CD4-positive, alpha-beta T cell treated with Interleukin-6 at 100 ng/mL for 8 hours (primary cell): ENCODE results near the gene S100A8.
"Not testable (repeated sequence)": the region's sequence is repeated elsewhere in the genome, so short reads cannot be mapped to it uniquely, and the experiment has no call there.

Experiments
- DNase-seq: peaks from one replicate; pipeline ENCODE4 v3.0.0-alpha.2; 2020; ENCODE audit warnings: mixed read lengths, low spot score

The S100A8 gene

DNA sequence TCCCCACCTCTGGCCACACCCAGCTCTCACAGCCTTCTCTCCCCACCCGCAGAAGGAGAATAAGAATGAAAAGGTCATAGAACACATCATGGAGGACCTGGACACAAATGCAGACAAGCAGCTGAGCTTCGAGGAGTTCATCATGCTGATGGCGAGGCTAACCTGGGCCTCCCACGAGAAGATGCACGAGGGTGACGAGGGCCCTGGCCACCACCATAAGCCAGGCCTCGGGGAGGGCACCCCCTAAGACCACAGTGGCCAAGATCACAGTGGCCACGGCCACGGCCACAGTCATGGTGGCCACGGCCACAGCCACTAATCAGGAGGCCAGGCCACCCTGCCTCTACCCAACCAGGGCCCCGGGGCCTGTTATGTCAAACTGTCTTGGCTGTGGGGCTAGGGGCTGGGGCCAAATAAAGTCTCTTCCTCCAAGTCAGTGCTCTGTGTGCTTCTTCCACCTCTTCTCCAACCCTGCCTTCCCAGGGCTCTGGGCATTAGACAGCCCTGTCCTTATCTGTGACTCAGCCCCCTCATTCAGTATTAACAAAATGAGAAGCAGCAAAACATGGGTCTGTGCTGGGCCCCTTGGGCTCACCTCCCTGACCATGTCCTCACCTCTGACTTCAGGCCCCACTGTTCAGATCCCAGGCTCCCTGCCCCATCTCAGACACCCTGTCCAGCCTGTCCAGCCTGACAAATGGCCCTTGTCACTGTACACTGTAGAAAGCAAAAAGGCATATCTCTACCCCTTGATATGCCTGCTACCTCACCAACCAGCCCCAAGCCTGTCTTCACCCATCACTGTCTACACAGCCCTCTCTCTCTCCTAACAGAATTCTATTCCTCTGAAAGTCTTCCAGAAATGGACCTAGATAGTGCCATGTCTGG, 30.0 kb downstream of the S100A8 start:
- no peak for DNase-seq

DNA sequence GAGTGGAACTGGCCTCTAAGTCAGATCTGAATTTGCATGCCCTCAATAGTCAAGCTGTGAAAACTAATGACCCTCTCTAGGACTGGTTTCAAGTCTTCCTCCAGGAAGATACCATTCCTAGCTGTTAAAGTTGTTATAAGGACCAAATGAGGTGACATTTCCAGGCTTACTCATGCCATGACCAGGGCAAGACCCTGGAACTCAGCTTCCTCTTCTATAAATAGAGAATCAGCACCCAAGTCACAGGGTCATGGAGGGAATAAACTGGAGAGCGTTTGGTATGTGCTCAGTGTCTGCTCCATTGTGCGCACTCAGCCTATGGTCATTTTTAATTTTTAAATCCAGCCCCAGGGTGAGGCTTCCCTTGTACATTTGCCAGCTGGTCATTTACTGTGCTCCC, 30.7 kb downstream of the S100A8 start:
- no peak for DNase-seq

DNA sequence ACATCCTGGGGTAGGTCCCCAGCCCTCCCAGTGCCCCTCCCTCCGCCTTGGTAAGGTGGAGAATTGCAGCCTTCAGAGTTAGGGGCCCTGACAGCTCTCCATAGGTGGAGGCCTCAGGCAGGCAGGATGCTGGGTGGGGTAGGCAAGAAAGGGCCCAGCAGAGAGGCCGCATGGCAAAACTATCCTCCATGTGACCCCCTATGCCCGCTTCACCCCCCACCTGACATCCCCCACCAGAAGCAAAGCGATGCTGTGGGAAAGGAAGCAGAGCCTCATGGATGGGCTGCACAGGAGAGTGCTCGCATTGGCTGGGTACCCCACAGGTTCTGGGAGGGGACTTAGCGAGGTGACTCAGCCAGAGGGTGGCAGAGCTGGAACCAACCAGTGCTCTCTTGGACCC, 31.6 kb downstream of the S100A8 start:
- DNase-seq: no peak

DNA sequence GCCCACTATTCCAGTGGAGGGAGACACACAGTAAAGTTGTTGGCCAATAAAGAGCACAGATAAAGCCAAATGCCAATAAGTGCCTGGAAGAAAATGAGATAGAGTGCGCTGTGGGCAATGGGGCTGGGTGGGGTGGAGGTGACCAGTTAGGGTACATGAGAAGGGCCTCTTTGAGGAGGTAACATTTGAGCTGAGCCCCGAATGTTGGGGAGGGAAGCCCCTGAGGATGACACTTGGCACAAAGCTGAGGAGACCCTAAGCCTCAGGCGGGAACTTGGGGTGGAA, 32.2 kb downstream of the S100A8 start:
- DNase-seq: no peak

DNA sequence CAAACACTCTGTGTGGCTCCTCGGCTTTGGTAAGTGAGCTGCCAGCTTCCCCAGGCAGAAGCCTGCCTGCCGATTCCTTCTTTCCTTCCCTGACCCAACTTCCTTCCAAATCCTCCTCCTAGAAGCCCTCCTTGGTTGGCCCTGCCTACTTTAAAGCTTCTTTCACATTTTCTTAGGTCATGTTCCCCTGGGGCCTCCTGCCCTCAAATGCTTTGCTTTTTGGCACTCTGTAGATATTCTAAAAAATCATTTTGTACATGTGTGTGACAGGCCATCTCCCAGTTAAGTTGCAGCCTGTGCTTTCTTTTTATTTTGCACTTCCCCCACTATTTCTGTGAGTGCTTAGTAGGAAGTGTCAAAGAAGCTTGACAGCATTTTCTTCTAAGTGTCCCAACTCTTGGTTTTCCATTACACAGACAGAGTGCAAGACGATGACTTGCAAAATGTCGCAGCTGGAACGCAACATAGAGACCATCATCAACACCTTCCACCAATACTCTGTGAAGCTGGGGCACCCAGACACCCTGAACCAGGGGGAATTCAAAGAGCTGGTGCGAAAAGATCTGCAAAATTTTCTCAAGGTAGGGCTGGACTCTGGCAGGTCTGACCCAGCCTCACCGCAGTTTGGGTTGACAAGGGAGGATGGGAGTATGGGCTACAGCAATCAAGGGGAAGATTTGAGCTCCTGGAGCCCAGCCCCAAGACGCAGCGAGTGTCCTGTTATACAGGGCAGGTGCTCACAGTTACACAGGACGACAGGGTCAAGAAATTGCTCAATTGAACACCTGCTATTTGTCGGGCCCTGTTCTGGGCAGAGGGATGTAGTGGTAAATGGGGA, 32.8 kb downstream of the S100A8 start, which contains the start of gene S100A9:
S100A9 (plus strand) TSS at position 2 of the 838 bp plus-strand sequence; CDS start at position 432, 430 bp downstream.
- DNase-seq: no peak

DNA sequence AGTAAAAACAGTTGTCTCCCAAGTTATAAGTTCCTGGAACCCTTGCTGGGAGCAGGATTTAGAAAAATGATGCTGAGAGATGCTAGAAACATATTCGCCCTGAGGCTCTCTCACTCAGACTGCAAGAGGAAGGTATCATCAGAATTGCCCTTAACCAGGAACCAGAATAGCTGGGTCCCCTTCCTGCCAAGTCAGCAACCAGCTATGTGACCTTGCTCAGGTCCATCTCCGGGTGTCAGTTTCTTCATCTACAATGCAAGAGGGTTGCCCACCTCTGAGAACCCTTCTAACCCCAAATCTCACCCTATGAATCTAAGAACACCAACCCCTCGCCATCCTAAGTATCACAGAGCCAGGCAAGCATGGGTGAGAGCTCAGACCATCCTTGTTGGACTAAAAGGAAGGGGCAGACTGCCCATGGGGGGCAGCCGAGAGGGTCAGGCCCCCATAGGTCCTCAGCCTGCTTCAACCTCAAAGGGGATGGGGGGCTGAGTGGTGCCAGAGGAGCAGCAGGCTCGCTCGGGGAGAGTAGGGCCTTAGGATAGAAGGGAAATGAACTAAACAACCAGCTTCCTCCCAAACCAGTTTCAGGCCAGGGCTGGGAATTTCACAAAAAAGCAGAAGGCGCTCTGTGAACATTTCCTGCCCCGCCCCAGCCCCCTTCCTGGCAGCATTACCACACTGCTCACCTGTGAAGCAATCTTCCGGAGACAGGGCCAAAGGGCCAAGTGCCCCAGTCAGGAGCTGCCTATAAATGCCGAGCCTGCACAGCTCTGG, 33.6 kb downstream of the S100A8 start:
- DNase-seq: no peak

DNA sequence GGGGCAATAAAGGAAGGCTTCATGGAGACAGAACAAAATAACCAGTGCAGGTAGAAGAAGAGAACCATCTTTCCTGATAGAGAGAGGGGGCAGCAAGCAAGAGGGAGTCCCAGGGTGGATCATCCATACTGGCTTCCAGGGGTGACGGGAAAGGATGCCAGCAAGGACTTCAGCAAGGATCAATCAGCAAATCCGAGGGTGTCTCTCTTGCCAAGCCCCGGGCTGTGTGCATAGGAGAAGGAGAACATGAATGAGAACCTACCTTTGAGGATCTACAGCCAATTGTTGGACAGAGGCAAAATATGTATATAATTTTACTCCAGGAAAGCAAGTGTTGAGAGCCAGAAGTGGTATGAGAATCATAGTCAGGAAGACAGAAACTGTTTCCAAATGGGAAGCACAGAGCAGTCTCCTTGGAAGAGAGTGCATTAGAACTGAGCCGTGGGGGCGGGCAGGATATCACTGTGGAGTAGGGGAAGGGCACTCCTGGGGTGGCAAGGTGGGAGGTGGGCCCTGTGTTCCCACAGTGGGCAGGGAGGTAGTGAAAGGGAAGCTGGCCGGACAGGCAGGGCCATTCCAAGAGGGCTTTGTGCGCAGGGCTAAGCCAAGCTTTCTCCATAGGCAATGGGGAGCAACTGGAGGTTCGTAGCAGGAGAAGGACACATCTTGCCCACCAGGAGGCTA, 34.3 kb downstream of the S100A8 start:
- DNase-seq: no peak

DNA sequence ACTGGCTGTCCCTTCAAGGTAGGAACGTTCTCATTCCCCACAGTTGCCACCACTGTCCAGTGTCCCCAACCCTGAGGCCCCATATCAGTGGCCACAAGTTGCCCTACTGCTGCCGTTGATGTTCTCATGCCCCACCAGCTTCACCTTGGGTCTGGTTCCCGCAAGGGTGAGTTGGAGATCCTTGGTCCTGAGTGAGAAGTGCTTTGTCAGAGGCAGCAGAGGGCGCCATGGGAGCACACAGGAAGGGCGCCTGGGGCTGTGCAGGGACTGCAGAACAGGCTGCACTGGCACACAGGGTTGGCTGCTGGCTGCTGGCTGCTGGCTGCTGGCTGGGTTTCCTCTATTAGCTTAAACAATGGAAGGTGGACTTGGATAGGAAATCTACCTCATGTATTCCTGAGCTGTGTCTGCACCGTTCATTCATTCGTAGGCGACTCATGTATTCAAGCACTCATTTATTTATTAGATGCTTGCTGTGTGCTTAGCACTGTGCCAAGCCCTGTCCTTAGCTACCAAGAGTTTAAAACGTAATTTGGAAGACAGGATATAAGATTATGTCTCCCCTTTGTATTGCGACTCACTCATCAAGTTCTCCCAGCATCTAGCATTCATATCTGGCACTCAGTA, 35.3 kb downstream of the S100A8 start:
- DNase-seq: peak; percentile 26

DNA sequence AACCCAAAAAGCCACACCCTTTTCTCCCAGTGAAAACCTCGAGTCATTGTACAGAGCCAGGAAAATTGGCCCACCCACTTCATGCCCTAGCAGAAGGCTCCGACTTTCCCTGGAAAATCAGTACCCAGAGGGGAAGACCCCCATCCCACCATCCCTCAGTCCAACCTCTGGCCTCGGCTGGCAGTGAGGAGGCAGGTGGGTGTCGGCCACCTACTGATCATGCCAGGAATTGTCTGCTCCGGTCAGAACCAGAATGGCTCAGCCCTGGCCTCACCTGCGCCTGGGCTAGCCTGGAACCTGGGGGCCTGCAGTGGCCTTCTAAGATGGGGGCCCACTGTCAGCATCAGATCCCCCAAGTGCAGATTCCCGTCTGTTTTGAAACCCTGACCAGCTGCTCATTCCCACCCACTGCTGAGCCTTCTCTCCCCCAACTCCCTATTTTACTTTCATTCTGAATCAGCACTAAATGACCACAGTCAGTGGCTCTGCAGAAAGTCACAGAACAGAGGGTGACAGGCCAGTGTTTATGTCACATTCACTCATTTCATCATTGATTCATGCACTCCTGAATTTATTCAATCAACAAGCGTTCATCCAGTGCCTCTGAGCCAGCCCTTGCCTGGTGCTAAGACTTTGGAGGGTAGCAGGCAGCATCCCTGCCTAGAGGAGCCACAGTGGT, 36.2 kb downstream of the S100A8 start:
- no peak for DNase-seq

DNA sequence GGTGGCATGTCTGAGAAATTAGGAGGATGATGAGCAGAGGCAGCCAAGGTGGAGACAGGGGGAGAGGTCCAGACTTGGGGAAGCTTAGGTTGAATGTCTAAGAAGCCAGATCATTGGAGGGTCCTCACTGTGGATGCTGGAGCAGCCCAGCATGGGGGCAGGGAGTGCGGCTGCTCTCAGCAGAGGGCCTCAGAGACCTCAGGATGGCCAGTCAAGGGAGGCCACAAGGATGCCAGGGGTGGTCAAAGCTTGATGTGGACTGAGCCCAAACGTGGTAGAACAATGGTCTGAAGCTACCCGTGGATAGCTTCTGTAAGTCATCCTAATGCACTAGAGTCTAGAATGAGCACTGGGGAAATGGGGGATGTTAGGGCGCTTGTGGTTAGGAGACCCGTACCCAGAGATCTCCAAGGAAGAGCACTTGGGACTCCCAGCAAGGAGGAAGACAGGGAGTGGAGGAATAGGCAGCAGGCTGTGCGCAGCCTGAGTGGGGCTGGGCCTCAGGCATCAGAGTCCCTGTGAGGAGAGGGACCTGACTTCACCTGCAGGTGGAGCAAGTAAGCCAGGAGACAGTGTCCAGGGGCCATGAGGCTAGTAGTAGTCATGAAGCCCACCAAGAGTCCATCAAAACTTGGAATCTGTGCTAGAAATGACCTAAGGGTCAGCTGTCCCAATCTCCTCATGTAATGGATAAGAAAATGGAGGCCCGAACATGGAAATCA, 37.5 kb downstream of the S100A8 start:
- DNase-seq: no peak

DNA sequence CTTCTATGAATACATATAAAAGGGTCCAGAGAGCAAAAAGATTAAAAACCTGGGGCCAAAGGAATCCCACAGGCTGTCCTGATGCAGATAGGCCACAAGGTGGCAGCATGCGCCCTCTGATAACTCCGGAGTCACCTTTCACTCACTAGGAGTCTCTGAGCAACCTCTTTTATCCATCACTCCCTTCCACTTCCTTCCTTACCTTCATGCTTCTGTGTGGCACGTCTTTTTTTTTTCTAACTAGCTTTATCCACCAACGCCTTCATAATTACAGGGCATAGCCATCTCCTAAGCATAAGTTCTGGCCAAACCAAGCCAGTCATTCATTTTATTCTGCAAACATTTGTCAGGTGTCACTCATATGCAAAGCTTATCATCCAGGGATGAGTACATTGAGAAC, 38.4 kb downstream of the S100A8 start:
- peak; percentile 62 for DNase-seq

DNA sequence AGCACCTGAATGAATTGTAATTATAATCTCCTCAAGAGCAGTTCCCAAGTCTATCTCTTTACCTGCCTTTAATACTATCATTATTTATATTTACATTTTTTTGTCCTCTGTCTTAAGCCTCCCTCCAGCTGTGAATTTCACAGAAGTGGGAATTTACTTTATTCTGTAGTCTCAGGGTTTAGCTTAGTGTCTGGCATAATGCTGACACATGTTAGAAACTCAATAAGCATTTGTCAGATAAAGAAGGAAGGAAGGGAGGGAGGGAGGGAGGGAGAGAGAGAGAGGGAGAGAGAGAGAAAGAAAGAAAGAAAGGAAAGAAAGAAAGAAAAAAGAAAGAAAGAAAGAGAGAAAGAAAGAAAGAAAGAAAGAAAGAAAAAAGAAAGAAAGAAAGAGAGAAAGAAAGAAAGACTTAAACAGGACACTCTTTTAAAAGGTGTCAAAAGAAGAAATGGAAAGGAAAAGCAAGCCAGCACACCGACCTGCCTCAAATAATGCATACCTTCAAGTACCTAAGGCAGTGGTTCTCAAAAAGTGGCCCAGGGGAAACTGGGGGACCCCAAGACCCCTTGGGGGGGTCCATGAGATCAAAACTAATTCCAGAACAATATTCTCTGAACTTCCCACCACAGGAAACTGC, 40.4 kb downstream of the S100A8 start:
- no peak for DNase-seq

DNA sequence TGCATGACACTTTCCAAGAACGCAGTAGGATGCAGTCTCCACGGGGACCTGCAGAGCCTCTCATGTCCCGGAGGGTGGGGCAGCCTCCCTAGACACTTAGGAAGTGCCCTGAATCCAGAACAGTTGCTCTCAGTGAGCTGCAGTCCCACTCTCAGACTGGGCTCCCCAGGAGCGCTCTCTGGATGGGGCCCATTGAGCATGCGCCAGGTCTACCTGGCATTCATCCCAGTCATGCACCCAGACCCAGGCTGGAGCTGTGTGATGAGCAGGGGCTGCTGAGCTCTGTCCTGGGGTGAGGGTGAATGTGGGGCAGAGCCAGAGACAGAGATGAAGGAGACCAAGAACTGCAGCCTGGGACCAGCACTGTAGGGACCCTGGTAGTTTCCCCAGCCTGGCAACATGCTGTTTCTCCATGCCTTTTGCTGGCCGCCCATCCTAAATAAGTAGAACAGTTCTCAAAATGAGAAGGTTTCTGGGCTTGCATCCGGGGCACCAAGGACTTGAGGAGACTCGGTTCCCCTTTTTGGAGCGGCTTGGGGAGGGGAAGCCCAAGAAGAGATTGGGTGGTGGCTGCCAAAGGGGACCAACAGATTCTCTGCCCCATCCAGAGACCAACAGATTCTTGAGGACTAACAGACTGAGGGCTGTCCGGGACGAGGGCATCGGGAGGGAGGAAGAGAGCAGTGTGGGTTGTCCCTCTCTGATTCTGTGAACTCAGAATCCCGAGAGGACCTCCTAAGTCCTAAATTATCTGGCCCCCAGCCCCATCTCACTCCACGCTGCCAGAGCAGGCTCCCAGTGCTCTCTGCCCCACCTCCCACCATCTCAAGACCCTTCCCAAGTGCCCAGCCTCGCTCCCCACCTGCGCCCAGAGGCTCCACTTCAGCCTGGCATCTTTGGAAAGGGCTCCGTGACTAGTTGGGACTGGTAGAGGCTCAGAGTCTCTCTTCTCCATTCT, 41.2 kb downstream of the S100A8 start:
- DNase-seq: no peak

DNA sequence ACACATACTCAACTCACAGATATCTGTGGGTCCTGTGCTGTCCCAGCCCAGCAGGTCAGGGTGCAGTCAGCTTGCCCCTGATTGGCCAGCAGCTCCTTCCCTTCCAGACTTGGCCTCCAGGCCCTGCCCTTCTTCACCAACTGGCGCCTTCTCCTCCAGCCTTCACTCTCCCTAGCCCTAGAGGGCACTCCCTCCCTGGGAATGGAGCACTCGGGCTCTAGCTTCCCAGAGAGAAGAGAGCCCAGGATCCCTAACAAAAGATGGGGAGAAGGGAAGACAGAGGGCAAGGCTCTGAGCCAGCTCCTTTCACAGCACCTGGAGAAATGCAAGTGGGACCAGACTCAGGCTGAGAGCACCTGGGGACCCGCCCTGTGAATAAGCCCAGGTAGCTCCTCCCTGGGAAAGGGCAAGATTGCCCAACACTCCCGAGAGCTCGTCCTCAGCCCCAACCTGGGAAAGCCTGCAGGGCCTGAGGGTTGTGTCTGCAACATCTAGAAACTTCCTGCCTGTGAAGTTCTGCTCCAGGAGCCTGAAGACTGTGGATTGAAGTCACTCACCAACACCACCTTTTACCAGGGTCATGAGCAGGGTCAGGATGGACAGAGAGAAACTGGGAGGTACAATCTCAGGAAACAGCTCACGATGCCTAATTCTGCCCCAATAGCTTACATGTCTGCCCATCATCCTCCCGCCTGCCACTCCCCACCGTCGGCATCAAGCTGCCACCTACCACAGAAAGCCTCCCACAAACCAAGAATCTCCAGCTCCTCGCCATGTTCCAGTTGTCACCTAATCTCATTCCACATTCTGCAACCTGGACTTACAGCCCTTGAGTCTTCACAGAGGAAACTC, 42.1 kb downstream of the S100A8 start, which contains the start of gene PGLYRP4:
PGLYRP4 (minus strand) TSS at position 331 of the 852 bp plus-strand sequence. CDS start 909 bp downstream, outside the sequence.
- DNase-seq: no peak

DNA sequence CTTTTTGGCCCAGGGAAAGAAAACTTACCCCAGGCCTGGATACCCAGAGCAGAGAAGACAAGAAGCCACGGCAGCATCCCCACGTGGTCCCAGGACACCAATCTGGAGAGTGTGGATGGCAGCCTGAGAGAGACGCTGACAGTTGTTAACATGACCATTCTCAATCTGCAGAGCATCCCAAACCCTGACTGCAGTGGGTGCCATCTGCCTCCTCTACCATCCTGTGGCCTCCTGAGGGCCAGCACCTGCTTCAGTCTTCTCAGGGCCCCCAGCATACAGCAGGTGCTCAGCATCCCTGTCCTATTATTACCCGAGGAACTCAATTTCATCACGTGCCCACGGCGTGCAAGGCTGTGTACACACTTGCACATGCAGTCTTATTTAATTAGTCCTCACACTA, 43.0 kb downstream of the S100A8 start:
- no peak for DNase-seq

DNA sequence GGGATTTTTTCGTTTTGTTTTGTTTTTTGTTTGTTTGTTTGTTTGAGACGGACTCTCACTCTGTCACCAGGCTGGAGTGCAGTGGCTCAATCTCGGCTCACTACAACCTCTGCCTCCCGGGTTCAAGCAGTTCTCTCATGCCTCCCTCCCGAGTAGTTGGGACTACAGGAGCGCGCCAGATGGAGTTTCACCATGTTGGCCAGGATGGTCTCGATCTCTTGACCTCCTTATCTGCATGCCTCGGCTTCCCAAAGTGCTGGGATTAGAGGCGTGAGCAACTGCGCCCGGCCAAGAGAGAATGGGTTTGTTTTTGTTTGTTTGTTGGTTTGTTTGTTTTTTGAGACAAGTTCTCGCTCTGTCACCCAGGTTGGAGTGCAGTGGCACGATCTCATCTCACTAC, 43.8 kb downstream of the S100A8 start:
- not testable (repeated sequence) for DNase-seq

DNA sequence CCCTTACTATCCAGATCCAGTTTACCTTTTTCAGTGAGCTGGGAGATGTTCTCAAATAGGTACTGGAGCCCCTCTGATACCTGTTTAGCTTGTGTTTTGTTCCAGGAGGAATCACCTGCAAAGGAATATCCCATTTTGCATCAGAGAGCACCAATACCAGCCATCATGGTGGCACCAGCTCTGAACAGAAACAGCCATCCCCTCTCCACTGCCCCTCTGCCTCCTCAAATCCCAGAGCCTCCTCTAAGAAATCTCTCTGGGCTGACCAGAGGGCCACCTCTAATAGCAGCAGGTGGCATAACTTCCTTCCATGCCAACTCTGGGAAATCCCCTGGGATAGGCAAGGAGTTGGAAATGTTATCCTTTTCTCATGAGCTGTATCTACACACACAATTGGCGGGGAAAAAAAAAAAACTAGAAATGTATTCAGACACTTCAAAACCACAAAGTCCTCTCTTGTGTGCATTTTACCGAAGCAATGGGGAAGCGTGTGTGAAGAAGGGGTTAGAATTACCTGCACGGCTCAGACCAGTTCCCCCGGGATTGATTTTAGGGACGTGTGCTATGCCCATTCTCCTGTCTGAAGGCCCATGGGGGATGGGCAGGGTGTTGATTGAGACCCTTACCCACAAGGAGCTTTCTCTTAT, 44.7 kb downstream of the S100A8 start:
- no peak for DNase-seq
